SK-N-SH treated with all-trans-retinoic acid at 6 μM for 48 hours (cell line): ENCODE results near the gene DBF4B.
"Not testable (repeated sequence)": the region's sequence is repeated elsewhere in the genome, so short reads cannot be mapped to it uniquely, and the experiment has no call there.

Source experiments
- ARNTL ChIP-seq: fragments of 450-650 bp; formaldehyde crosslinking; IDR thresholded peaks from 2 replicates; pipeline ENCODE4 v1.5.0; 2020; ENCODE audit warnings: low read depth, mild to moderate bottlenecking, moderate library complexity, borderline replicate concordance
- BACH2 ChIP-seq: fragments of 250-450 bp; sonication (Bioruptor Pico); IDR thresholded peaks from 2 replicates; pipeline ENCODE4 v1.9.0; 2021; ENCODE audit warnings: mild to moderate bottlenecking, borderline replicate concordance
- OSR1 ChIP-seq: fragments of 250-450 bp; sonication (Bioruptor Pico); IDR thresholded peaks from 2 replicates; pipeline ENCODE4 v1.8.0; 2022; ENCODE audit warnings: moderate library complexity, mild to moderate bottlenecking, inconsistent platforms
- PATZ1 ChIP-seq: fragments of 250-450 bp; sonication (Bioruptor Pico); IDR thresholded peaks from 2 replicates; pipeline ENCODE4 v1.8.0; 2020; ENCODE audit warnings: mild to moderate bottlenecking, moderate library complexity, borderline replicate concordance
- PPARA ChIP-seq: fragments of 250-450 bp; sonication (Bioruptor Pico); IDR thresholded peaks from 2 replicates; pipeline ENCODE4 v1.5.0; 2020; ENCODE audit warnings: mild to moderate bottlenecking, borderline replicate concordance
- RARB ChIP-seq: fragments of 250-450 bp; sonication (Bioruptor Pico); IDR thresholded peaks from 2 replicates; pipeline ENCODE4 v1.8.0; 2021; ENCODE audit warnings: mild to moderate bottlenecking, moderate library complexity
- ZFP3 ChIP-seq: fragments of 250-450 bp; sonication (Bioruptor Pico); IDR thresholded peaks from 2 replicates; pipeline ENCODE4 v1.5.0; 2020; ENCODE audit warnings: mild to moderate bottlenecking, moderate library complexity
- ZNF565 ChIP-seq: fragments of 450-650 bp; formaldehyde crosslinking; conservative IDR thresholded peaks from 2 replicates; pipeline ENCODE4 v1.5.0; 2020; ENCODE audit warnings: low read depth, mild to moderate bottlenecking, moderate library complexity
- ZNF70 ChIP-seq: fragments of 450-650 bp; formaldehyde crosslinking; IDR thresholded peaks from 2 replicates; pipeline ENCODE4 v1.5.0; 2020; ENCODE audit warnings: mild to moderate bottlenecking, moderate library complexity

GRCh38 chr17:44690746-44691306, 17.6 kb upstream of the DBF4B start:
- TF ChIP-seq ZFP3; OSR1; RARB; BACH2 (CRISPR knock-in tag); PPARA (CRISPR knock-in tag); ARNTL (CRISPR knock-in tag); ZNF565; ZNF70 (CRISPR knock-in tag); PATZ1 (CRISPR knock-in tag): not testable (repeated sequence)
